Left colon (tissue), 2 donors: ENCODE measurements around the gene PROX1. TPM values are rescaled to one million over a fixed set of nuclear protein-coding genes. Genes with fewer than 3 reads are reported as not detected.

Experiments
- ATAC-seq: fragments of 200-7000 bp; cut with Tn5 transposase; one replicate; pipeline ENCODE4 v1.9.1; 2020; ENCODE audit warnings: mild to moderate bottlenecking, moderate library complexity
- DNase-seq, 2 donors: peaks; one replicate each; pipeline ENCODE4 v3.0.0-alpha.2; 2020
- intact Hi-C, 2 donors: fragments of 100-400 bp; cut with DNase I in 1 of 2; cut with micrococcal nuclease in 1 of 2; formaldehyde crosslinking; loops; one replicate each; pipeline versions ENCODE4 v1.11.2 to v1.14.0; 2022; cut with DNase I, micrococcal nuclease
- total RNA-seq, 2 donors: library from RNA; stranded (reverse); fragmentation: NEBNext Ultra II Directional; extraction: Animal tissue kit (Norgen Biotek cat#: 25700); gene quantifications; one replicate each; pipeline ENCODE4 v1.2.1, GENCODE V29; 2021
- donor health status: DM: no; HTN: no; CAD: no.
- donor health status: DM: yes; HTN: yes; CAD: no.

The PROX1 gene
- total RNA-seq, 2 donors from 2014 or later, result 15.4 to 18.5 TPM

GRCh38 chr1:214013614-214014377, 26.0 kb downstream of the PROX1 start:
- intact Hi-C loops, result no loop called here
- no peak for ATAC-seq

GRCh38 chr1:214014730-214015129, 27.0 kb downstream of the PROX1 start:
- intact Hi-C loops, result no loop called here
- DNase-seq (no peak), ATAC-seq (no peak)

More at GRCh38 chr1:214013614-214014377, 26.0 kb downstream of the PROX1 start:
- no peak for DNase-seq

- DNase-seq (no peak), ATAC-seq (no peak)
- intact Hi-C loops, result no loop called here
These were observed 29.6 kb downstream of the PROX1 start for GRCh38 chr1:214017191-214017982.

- intact Hi-C loops, result no loop called here
- ATAC-seq (peak; percentile 65), DNase-seq (no peak)
These were observed 30.9 kb downstream of the PROX1 start for GRCh38 chr1:214018386-214019268.

- intact Hi-C loops, result no loop called here
- no peak for ATAC-seq
- no peak for DNase-seq
These were observed 31.7 kb downstream of the PROX1 start for GRCh38 chr1:214019499-214019898.

GRCh38 chr1:214021321-214021720, 33.5 kb downstream of the PROX1 start:
- DNase-seq, result no peak
- intact Hi-C loops, result no loop called here
- ATAC-seq, result no peak

- DNase-seq (no peak), ATAC-seq (no peak)
- intact Hi-C loops, result no loop called here
These were observed 34.5 kb downstream of the PROX1 start for GRCh38 chr1:214022229-214022791.

GRCh38 chr1:214022810-214023425, 35.1 kb downstream of the PROX1 start:
- DNase-seq (no peak), ATAC-seq (no peak)
- intact Hi-C loops, result no loop called here

GRCh38 chr1:214026985-214027384, 39.2 kb downstream of the PROX1 start:
- DNase-seq, result no peak
- intact Hi-C loops, result no loop called here
- ATAC-seq, result no peak

- intact Hi-C loops, result no loop called here
- ATAC-seq, result no peak
These were observed 39.7 kb downstream of the PROX1 start for GRCh38 chr1:214027498-214027897.

GRCh38 chr1:214028095-214028494, 40.3 kb downstream of the PROX1 start:
- DNase-seq (no peak), ATAC-seq (no peak)
- intact Hi-C loops, result no loop called here

More at GRCh38 chr1:214027498-214027897, 39.7 kb downstream of the PROX1 start:
- no peak for DNase-seq

- DNase-seq (no peak), ATAC-seq (no peak)
- intact Hi-C loops, result no loop called here
These were observed 41.1 kb downstream of the PROX1 start for GRCh38 chr1:214028649-214029406.

GRCh38 chr1:214029796-214030195, 42.0 kb downstream of the PROX1 start:
- ATAC-seq (no peak), DNase-seq (no peak)
- intact Hi-C loops, result no loop called here

GRCh38 chr1:214031267-214031650, 43.5 kb downstream of the PROX1 start:
- DNase-seq (no peak), ATAC-seq (no peak)
- intact Hi-C loops, result no loop called here

- intact Hi-C loops, result no loop called here
- no peak for ATAC-seq
- no peak for DNase-seq
These were observed 49.7 kb downstream of the PROX1 start for GRCh38 chr1:214037468-214037867.

- no peak for DNase-seq
- no peak for ATAC-seq
- intact Hi-C loops, result no loop called here
These were observed 51.7 kb downstream of the PROX1 start for GRCh38 chr1:214039394-214040018.

- ATAC-seq, result no peak
- intact Hi-C loops, result no loop called here
These were observed 55.4 kb downstream of the PROX1 start for GRCh38 chr1:214043167-214043566.

More at GRCh38 chr1:214043167-214043566, 55.4 kb downstream of the PROX1 start:
- no peak for DNase-seq
